Astrocyte (in vitro differentiated cells and primary cell): ENCODE measurements around the gene ZBTB18. TPM values are rescaled to one million over a fixed set of nuclear protein-coding genes. Genes with fewer than 3 reads are reported as not detected.

Source experiments
- DNase-seq: peaks from one replicate; pipeline ENCODE4 v3.0.0-alpha.2; 2010; ENCODE audit warnings: low read depth
- FAIRE-seq: peaks from 2 replicates; lab custom pipeline; 2011; peaks lifted over from hg19 to GRCh38; lab: Jason Lieb, UNC
- H2AFZ ChIP-seq: 2 replicates; pipeline ENCODE4 v1.6.0; 2012; ENCODE audit warnings: low read depth, low read length, inconsistent platforms
- H3K27ac ChIP-seq: 2 replicates; pipeline ENCODE4 v1.5.1; 2011; ENCODE audit warnings: low read depth, low read length, inconsistent platforms
- H3K27me3 ChIP-seq: 2 replicates; pipeline ENCODE4 v1.6.0; 2011; ENCODE audit warnings: low read length, inconsistent platforms; ENCODE audit not compliant: insufficient read depth
- H3K36me3 ChIP-seq: 2 replicates; pipeline ENCODE4 v1.5.1; 2011; ENCODE audit warnings: low read length, inconsistent platforms; ENCODE audit not compliant: insufficient read depth
- H3K4me1 ChIP-seq: 2 replicates; pipeline ENCODE4 v1.5.1; 2011; ENCODE audit warnings: low read length, inconsistent platforms; ENCODE audit not compliant: insufficient read depth
- H3K4me2 ChIP-seq: 2 replicates; pipeline ENCODE4 v1.6.0; 2012; ENCODE audit warnings: low read length, inconsistent platforms
- H3K4me3 ChIP-seq: 2 replicates; pipeline ENCODE4 v1.5.1; 2011; ENCODE audit warnings: low read depth, mild to moderate bottlenecking, low read length, inconsistent platforms; ENCODE audit not compliant: insufficient read depth
- H3K79me2 ChIP-seq: 2 replicates; pipeline ENCODE4 v1.6.0; 2012; ENCODE audit warnings: mild to moderate bottlenecking, low read length, inconsistent platforms; ENCODE audit not compliant: insufficient read depth
- H3K9ac ChIP-seq: 2 replicates; pipeline ENCODE4 v1.6.0; 2012; ENCODE audit warnings: mild to moderate bottlenecking, low read length, inconsistent platforms
- H3K9me3 ChIP-seq: 2 replicates; pipeline ENCODE4 v1.5.1; 2012; ENCODE audit warnings: low read depth, mild to moderate bottlenecking, low read length, inconsistent platforms; ENCODE audit not compliant: insufficient read depth
- H4K20me1 ChIP-seq: 2 replicates; pipeline ENCODE4 v1.6.0; 2012; ENCODE audit warnings: low read length, inconsistent platforms; ENCODE audit not compliant: insufficient read depth
- H3K27ac Mint-ChIP-seq: one replicate; pipeline ENCODE4 v1.8.0; 2021; ENCODE audit warnings: mild to moderate bottlenecking, mixed read lengths; ENCODE audit not compliant: unreplicated experiment
- H3K27me3 Mint-ChIP-seq: one replicate; pipeline ENCODE4 v1.8.0; 2021; ENCODE audit warnings: low read depth, mixed read lengths; ENCODE audit not compliant: unreplicated experiment
- H3K36me3 Mint-ChIP-seq: one replicate; pipeline ENCODE4 v1.8.0; 2021; ENCODE audit warnings: low read depth, mixed read lengths; ENCODE audit not compliant: unreplicated experiment
- H3K4me1 Mint-ChIP-seq: one replicate; pipeline ENCODE4 v1.8.0; 2021; ENCODE audit warnings: low read depth, mixed read lengths; ENCODE audit not compliant: unreplicated experiment
- H3K4me3 Mint-ChIP-seq: one replicate; pipeline ENCODE4 v1.8.0; 2021; ENCODE audit warnings: mild to moderate bottlenecking, moderate library complexity, mixed read lengths; ENCODE audit not compliant: unreplicated experiment
- H3K9me3 Mint-ChIP-seq: one replicate; pipeline ENCODE4 v1.8.0; 2021; ENCODE audit warnings: mild to moderate bottlenecking, mixed read lengths; ENCODE audit not compliant: unreplicated experiment
- EZH2 ChIP-seq: IDR thresholded peaks from 2 replicates; pipeline ENCODE4 v1.6.1; 2012; ENCODE audit warnings: mild to moderate bottlenecking, low read length, inconsistent platforms; ENCODE audit not compliant: insufficient read depth
- total RNA-seq: library from RNA; stranded (reverse); gene quantifications from 2 replicates; pipeline ENCODE4 v1.2.1, GENCODE V29; 2021
- TF ChIP-seq, protein P1 (sequence below): IDR thresholded peaks from 2 replicates; pipeline ENCODE4 v1.5.1; 2011; ENCODE audit warnings: low read depth, mild to moderate bottlenecking, inconsistent platforms, low read length, moderate library complexity; ENCODE audit not compliant: insufficient read depth

Gene ZBTB18
- total RNA-seq, 1 donor from 2014 or later, result 19.2 TPM

GRCh38 chr1:244049162-244050013 lies 1.7 kb upstream of the ZBTB18 start:
- H3K27me3 ChIP-seq, result no peaks in the 10 kb centered on the region
- H3K4me2 ChIP-seq, result peak overlapping the region; percentile 99
- TF ChIP-seq, protein P1, sequence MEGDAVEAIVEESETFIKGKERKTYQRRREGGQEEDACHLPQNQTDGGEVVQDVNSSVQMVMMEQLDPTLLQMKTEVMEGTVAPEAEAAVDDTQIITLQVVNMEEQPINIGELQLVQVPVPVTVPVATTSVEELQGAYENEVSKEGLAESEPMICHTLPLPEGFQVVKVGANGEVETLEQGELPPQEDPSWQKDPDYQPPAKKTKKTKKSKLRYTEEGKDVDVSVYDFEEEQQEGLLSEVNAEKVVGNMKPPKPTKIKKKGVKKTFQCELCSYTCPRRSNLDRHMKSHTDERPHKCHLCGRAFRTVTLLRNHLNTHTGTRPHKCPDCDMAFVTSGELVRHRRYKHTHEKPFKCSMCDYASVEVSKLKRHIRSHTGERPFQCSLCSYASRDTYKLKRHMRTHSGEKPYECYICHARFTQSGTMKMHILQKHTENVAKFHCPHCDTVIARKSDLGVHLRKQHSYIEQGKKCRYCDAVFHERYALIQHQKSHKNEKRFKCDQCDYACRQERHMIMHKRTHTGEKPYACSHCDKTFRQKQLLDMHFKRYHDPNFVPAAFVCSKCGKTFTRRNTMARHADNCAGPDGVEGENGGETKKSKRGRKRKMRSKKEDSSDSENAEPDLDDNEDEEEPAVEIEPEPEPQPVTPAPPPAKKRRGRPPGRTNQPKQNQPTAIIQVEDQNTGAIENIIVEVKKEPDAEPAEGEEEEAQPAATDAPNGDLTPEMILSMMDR, result no peak
- no peak for TF ChIP-seq EZH2
- peak overlapping the region; percentile 74 for H3K4me3 ChIP-seq
- peaks cover 6% of the 10 kb centered on the region for H3K36me3 ChIP-seq
- peaks cover 35% of the 10 kb centered on the region for H3K4me1 ChIP-seq
- no peaks in the 10 kb centered on the region for H3K9me3 ChIP-seq
- no peaks in the 10 kb centered on the region for H3K9me3 Mint-ChIP-seq
- peak overlapping the region; percentile 51 for H3K27ac ChIP-seq
- no peak overlapping the region for H2AFZ ChIP-seq
- H3K79me2 ChIP-seq, result peaks cover 51% of the 10 kb centered on the region
- peaks cover 49% of the 10 kb centered on the region for H4K20me1 ChIP-seq
- no peaks in the 10 kb centered on the region for H3K36me3 Mint-ChIP-seq
- peak overlapping the region; percentile 96 for H3K27ac Mint-ChIP-seq
- peak overlapping the region; percentile 88 for H3K9ac ChIP-seq
- peaks cover 2% of the 10 kb centered on the region for H3K27me3 Mint-ChIP-seq
- no peak overlapping the region for H3K4me3 Mint-ChIP-seq
- DNase-seq (no peak), FAIRE-seq (no peak)
- peaks cover 14% of the 10 kb centered on the region for H3K4me1 Mint-ChIP-seq

DNA sequence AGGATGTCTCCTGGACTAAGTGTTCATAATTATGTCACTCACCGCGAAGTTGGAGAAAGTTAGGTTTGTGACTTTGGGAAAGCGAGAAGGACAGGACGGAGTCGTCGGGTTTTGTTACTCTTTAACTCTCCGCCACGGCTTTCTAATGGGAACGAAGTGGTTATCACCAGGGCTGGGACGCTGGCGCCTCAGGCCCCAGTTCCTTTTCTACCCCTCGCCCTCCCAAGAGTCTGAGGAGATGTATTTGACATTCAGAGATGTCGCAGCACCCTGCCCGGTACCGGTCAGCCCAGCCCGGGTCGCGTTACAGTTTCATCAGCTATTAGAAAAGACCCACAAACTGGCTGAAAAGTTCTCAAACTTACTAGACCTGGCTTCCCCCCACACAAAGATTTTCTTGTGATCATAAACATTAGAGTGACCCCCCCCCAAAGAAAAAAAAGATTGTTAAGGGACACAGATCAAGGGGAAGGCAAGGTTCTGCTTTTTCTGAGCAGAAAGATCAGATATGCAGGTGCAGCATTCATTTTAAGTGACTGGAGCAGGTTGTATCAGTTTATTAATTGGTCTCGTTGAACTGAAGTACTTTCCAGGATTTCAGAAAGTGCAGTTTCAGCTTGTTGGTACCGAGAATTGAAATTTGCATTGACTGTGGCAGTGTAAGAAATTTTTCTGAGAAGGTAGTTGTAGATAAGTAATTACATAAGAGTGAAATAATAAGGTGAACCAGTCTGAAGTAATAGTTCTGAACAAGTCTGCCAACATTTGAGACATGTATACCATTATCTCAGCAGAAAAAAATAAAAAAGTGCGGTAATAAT lies 859 bp upstream of the ZBTB18 start:
- H3K4me1 ChIP-seq, result peaks cover 38% of the 10 kb centered on the region
- peak overlapping the region; percentile 74 for H3K4me3 ChIP-seq
- Mint-ChIP-seq H3K27ac (peak overlapping the region; percentile 96), H3K27me3 (no peaks in the 10 kb centered on the region), H3K36me3 (no peaks in the 10 kb centered on the region), H3K9me3 (no peaks in the 10 kb centered on the region), H3K4me3 (no peak overlapping the region), H3K4me1 (peaks cover 14% of the 10 kb centered on the region)
- H3K4me2 ChIP-seq, result peak overlapping the region; percentile 99
- H3K36me3 ChIP-seq, result peaks cover 8% of the 10 kb centered on the region
- no peak overlapping the region for H2AFZ ChIP-seq
- H4K20me1 ChIP-seq, result peaks cover 56% of the 10 kb centered on the region
- H3K79me2 ChIP-seq, result peaks cover 58% of the 10 kb centered on the region
- no peaks in the 10 kb centered on the region for H3K27me3 ChIP-seq
- H3K9me3 ChIP-seq, result no peaks in the 10 kb centered on the region
- DNase-seq, result no peak
- peak overlapping the region; percentile 51 for H3K27ac ChIP-seq
- H3K9ac ChIP-seq, result peak overlapping the region; percentile 88
- no peak for FAIRE-seq
- TF ChIP-seq EZH2, result no peak
- TF ChIP-seq, protein P1, result no peak
